Fibroblast of lung (primary cell): ENCODE measurements around the gene ASGR1.

Source experiments
- CTCF ChIP-seq, 2 donors: IDR thresholded peaks in 1 of 2; conservative IDR thresholded peaks in 1 of 2; 1 replicate in 1 of 2; 2 replicates in 1 of 2; pipeline ENCODE4 v1.5.1; 2011 to 2012; ENCODE audit warnings: low read length in 2 of 2, control low read depth in 1 of 2, inconsistent platforms in 1 of 2, low read depth in 1 of 2, mild to moderate bottlenecking in 1 of 2
- EZH2 ChIP-seq: IDR thresholded peaks from 2 replicates; pipeline ENCODE4 v1.5.1; 2012; ENCODE audit warnings: low read length, control low read depth, mild to moderate bottlenecking; ENCODE audit errors: missing control alignments

GRCh38 chr17:7177954-7178477, 1.2 kb downstream of the ASGR1 start:
- TF ChIP-seq CTCF (conservative IDR thresholded peaks at IDR 0.05 in 1 of 2, IDR thresholded peaks at IDR 0.05 in 1 of 2; ENCODE audit: low read depth in 1 of 2, low read length in 2 of 2) (no peak), EZH2 (peak; percentile 62)
